Anterior cingulate cortex (tissue), 58 donors: Measurements from ENCODE around the gene UBE2S.
A peak's percentile ranks its signal among the peaks of the same experiment; 100 is the strongest.
"Not testable (repeated sequence)": the region's sequence is repeated elsewhere in the genome, so short reads cannot be mapped to it uniquely, and the experiment has no call there.

Experiments used
- DNase-seq, 58 donors: peaks; one replicate each; lab custom pipeline; 2025; lab: John Stamatoyannopoulos, UW

The UBE2S gene

DNA sequence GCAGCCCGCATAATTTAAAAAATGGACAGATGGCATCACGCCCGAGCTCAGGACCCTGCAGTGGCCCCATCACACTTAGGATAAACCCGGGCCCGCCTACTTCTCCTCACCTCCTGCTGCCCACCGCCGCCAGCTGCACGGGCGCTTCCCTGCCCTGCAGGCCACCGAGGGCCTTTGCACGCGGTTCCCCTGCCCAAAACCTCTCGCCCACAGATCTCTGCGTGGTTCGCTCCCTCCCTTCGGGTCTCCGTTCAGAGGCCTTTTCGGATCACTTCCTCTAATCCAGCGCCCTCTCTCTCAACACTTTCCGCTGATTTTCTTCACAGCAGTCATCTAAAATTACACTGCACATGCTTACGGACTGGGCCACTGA, 33.7 kb upstream of the UBE2S start:
- no peak for DNase-seq

DNA sequence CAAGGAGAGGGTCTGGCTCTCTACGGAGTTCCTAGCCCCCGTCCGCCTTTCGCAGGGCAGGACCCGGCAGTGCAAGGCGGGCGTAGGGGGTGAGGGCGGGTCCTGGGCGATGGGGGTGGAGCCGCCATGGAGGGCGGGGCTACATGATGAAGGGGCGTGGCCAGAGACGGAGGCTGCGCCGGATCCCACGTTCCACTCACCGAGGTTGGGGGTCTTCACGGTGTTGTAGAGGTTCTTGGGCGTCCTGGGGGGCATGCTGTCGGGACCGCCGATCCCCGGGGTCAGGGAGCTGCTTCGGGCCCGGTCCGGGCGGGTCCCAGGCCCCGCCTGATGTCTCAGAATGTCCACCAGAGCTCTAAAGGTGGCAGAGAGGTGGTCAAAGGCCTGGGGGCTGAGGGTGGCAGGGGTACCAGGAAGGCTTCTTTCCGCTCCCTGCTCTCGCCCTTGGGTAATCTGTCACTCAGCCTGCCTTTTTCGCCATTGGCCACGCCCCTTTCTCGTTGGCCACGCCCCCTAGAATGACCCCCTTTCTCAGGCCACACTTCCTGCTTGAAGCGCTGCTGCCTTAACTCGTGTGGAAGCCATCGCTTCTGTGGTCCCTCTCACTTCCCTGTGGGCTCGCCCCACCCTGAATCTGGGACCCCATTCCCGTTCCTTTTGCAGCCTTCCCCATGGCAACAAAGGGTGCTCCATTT, 33.0 kb upstream of the UBE2S start:
- DNase-seq, result no peak

DNA sequence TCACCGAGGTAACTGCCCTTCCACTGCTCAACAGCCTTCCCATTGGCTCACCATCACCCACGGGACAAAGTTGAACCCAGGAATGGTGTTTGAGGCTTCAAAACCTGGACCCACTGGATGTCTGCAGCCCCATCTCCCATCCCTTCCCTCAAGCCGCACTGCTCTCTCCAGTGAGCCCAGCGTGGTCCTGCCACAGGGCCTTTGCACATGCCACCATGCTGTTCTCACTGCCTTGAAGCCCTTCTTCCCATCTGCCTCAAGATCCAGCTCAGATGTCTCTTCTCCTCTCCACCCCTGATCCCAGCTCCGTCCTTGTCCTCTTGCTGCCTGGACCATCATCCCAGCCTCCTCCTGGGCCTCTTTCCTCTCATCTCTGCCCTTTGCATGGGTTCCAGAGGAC, 31.5 kb upstream of the UBE2S start:
- DNase-seq, result no peak

DNA sequence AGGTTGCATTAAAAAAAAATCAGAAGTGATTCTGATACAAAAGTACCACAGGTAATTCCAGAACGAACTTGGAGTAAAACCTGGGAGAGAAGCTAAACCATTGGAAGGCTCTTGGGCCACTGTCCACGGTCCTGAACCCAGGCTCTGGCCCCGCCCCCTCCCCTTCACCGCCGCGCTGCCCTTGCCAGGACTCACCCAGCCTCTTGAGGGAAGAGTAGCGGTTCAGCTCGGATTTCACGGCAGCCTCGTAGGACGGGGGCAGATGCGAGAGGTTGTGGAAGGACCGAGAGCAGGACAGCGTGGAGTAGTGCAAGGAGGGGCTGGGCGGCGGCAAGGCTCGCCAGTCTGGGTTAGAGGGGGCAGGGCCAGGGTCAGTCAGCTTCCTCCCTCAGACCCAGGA, 29.8 kb upstream of the UBE2S start:
- peak in 4 of 58 donors; percentile 15 to 44 (median 24) for DNase-seq

DNA sequence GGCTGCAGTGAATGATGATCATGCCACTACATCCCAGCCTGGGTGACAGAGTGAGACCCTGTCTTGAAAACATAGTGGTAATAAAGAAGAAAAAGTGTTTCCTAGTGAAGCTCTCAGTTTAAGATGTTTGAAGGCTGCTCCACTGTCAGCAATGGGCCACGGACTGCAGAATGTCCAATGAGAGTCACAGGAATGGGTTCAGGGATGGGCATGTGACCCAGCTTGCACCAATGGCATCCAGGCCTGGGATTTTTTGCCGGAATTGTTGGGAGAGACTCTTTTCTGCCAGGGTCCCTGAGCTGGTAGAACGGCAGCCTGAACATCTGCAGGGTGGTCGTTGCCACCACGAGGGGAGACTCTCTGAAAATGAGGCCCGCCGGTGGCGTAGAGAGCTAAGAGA, 29.3 kb upstream of the UBE2S start:
- no peak for DNase-seq

DNA sequence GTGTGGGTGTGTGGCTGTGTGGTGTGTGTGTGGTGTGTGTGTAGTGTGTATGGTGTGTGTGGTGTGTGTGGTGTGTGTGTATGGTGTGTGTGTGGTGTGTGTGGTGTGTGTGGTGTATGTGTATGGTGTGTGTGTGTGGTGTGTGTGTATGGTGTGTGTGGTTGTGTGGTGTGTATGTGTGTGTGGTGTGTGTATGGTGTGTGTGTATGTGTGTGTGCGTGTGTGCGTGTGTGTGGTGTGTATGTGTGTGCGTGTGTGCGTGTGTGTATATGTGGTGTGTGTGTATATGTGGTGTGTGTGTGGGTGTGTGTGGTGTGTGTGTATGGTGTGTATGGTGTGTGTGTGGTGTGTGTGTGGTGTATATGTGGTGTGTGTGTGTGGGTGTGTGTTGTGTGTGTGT, 27.4 kb upstream of the UBE2S start:
- DNase-seq, result no peak

DNA sequence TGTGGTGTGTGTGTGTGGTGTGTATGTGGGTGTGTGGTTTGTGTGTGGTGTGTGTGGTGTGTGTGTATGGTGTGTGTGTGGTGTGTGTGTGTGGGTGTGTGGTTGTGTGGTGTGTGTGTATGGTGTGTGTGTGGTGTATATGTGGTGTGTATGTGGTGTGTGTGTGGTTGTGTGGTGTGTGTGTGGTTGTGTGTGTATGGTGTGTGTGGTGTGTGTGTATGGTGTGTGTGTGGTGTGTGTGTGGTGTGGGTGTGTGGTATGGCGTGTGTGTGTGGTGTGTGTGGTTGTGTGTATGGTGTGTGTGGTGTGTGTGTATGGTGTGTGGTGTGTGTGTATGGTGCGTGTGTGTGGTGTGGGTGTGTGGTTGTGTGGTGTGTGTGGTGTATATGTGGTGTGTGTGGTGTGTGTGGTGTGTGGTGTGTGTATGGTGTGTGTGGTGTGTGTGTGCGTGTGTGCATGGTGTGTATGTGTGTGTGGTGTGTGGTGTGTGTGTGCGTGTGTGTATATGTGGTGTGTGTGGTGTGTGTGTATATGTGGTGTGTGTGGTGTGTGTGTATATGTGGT, 26.9 kb upstream of the UBE2S start:
- DNase-seq, result no peak

DNA sequence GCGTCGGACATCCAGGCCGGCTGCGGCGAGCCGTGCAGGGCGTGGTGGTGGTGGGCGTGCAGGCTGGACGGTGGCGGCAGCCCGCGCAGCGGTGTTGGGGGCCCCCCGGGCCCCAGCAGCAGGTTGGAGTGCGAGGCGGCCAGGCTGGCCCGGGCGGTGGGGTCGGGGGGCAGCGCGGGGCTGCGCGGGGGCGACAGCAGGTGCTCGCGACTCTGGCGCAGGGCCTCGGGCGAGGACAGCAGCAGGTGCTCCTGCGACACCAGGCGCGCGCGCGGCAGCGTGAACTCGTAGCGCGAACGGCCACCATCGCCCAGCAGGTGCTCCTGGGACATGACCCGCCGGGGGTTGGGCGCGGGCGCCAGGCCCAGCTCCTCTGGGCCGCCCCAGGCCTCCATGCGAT, 25.7 kb upstream of the UBE2S start:
- no peak for DNase-seq

DNA sequence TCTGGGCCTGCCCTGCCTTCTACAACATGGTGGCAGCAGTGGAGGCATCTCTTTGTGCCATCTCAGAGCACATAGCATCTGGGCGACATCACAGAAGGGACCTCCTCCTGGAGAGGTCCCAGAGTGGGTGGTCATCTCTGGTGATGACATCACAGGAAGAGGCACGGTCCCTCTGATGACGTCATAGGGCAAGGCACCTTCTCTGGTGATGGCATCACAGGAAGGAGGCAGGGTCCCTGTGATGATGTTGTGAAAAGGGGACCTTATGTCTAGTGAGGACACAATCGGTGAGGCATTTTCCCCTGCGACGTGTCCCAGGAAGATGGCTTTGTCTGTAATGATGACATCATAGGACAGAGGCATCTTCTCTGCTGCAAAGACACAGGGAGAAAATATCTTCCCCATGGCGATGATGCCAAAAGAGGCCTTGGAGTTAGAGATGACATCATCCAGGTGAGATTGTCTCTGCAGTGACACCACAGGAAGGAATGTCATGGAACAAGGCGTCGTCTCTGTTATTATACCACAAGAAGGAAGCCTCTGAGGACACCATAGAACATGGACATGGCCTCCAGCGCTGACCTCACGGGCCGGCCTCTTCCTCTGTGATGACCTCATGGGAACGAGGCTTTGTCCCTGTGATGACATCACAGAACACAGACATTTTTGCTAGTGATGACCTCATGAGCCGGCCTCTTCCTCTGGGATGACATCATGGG, 24.8 kb upstream of the UBE2S start:
- no peak for DNase-seq

DNA sequence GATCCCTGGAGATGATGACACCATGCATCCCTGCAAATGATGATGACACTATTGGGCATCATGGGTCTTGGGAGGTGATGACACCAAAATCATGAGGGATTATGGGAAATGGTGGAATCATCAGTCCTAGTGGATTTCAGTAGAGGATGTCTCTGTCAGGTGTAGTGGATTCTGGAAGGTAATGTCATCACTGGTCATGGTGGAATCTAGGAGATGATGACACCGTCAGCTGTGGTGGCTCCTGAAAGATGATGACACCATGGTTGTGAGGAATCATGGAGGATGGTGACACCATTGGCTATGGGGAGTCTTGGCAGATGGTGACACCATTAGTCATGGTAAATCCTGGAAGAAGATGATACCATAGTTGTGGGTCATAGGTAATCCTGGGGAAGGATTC, 23.6 kb upstream of the UBE2S start:
- no peak for DNase-seq

DNA sequence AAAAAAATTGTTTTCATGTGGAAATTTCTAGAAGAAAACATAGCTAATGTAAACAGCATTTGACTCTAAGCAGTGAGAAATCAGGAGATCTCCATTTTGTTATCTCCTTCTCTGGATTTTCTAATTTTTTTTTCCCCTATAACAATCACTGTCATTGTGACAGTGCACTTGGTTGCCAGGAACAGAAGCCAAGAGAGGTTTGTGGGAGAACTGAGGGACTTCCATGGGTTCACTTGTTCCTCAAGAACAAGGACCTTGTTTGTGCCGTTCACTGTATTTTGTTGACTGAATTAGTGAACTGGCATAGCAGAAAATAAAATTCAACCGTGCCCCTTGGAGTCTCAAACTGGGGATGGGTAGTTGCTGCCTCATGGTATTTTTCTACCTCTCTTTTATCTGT, 18.5 kb upstream of the UBE2S start:
- peak in 29 of 58 donors; percentile 8 to 90 (median 48) for DNase-seq

DNA sequence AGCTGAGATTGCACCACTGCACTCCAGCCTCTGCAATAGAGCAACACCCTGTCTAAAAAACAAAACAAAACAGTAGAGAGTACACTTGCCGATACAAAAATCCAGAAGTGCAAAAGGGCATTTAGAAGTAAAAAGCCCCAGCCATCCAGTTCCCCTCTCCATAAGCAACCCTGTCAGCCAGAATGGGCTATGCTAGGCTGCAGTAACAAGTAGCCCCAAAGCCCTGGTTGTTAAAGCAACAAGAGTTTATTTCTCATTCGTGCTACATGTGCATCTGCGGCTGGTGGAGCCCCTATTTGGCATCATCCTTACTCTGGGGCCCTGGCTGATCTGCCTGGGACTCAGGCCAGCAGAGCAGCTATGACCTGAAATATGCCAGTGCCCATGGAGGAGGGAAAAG, 16.9 kb upstream of the UBE2S start:
- no peak for DNase-seq

DNA sequence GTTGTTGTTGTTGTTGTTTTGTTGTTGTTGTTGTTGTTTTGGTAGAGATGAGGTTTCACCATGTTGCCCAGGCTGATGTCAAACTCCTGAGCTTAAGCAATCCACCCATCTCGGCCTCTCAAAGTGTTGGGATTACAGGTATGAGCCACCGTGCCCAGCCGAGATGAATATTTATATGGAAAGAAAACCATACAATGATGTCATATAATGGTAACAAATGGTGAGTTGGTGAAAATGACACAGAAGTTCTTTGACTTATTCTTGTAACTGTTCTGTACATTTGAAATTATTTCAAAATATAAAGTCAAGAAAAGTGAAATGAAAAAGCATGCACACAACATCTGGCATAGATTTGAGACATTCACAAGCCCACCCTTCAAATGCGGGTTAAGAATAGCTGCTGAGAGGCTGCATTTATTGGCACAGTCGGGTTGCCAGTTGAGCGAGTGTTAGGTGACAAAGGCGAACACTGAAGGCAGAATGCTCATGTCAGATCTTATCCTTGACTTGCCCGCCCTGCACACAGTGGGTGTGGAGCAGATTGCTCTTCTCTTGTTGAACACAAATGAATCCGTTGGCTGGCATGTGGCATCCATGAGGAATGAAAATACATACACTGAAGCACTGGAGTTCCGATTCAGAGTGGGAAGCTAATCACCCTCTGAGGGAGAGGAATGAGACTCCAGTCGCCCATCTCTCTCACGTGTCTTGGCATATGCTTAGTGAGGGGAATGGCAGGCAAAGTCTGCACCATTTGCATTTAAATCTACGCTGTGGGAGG, 15.8 kb upstream of the UBE2S start:
- DNase-seq, result peak in 3 of 58 donors; percentile 19 to 28 (median 19)

DNA sequence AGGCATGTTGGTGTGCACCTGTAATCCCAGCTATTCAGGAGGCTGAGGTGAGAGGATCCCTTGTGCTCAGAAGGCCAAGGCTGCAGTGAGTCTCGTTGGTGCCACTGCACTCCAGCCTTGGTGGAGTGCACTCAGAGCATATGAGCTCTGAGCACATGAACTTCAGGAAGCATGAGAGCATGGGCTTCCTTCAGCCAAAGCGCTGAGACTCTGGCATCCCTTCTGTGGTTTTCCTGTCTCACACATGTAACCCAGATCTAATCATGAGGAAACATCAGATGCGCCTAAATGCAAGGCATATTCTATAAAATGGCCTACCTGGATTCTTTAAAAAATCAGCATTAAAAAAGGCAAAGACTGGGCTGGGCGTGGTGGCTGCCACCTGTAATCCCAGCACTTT, 13.7 kb upstream of the UBE2S start:
- DNase-seq, result not testable (repeated sequence)

DNA sequence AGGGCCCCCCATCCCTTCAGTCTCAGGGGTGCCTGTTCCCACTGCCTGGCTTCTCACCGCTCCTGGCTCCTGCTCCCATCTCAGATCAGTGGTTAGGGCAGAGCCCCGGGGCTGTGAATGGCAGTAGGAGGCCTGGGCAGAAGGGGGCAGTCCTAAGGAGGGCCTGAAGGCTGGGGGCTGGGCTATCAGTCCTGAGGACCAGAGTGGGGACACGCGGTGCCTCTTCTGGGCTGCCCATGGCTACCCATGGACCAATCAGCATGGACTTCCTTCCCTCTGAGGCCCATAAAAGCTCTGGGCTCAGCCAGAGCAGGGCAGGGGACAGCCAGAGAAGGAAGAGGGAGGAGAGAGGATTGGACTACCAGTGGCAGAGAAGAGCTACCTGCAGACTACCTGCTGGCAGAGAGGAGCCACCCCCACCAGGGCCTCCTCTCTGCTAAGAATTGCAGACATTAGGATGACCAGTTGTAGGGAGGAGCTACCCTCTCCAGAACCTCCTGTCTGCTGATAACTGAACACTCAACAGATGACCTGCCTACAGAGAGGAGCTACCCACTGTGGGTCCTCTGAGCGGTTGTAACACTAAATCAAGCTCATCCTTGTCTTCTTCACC, 12.1 kb upstream of the UBE2S start:
- peak in 7 of 58 donors; percentile 16 to 50 (median 26) for DNase-seq

DNA sequence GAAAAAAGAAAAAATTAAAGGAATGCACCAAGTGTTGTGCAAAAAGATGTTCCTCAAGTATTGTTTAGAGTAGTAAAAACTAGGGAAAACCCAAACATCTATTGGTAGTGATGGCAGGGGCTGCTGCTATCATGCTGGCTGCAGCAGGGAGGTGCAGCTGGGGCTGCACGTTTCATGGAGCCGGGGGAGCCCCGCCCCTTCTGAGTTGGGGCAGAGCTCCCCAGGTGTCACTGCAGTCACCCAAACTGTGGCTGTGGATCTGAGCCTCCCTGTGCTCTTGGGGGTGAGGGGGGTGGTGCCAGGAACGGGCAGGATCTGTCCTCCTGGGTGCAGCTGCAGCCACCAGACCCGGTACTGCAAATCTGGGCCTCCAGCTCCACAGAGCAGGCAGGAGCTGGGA, 11.5 kb upstream of the UBE2S start:
- DNase-seq, result peak in 6 of 58 donors; percentile 9 to 50 (median 24)

DNA sequence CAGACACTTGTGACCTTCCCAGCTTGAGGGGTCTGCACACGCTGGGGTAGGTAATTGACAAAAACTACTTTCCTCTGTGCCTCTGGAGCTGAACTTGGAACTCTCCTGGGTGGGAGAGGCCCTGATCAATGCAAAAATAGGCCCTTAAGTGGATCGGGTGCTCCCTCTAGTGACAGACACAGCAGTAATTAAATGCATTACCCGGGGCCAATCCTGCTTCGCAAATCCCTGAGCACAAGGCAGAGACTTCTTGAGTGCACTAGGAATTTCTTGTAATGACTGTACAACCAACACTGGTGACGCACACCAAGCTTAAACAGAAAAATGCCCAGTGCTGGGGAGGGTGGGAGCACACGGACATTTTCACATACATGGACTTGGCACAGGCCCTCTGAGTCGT, 10.6 kb upstream of the UBE2S start:
- peak in 42 of 58 donors; percentile 7 to 76 (median 42) for DNase-seq

DNA sequence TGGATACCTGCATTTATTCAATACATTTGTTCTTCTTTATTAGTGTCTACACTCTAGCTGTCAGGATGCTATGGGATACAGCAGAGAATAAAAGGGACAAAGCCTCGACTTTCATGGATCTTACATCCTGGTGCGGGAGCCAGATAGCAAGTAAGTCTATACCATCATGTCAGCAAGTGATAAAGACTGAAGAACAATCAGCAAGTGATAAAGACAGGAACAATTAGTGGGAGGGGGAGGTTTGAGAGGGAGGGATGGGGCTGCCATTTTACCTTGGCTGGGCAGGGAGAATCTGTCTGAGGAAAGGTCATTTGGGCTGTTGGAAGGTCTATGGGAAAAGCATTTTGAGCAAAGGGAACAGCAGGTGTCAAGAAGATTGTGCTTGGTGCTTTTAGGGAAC, 2.6 kb upstream of the UBE2S start:
- DNase-seq, result no peak

DNA sequence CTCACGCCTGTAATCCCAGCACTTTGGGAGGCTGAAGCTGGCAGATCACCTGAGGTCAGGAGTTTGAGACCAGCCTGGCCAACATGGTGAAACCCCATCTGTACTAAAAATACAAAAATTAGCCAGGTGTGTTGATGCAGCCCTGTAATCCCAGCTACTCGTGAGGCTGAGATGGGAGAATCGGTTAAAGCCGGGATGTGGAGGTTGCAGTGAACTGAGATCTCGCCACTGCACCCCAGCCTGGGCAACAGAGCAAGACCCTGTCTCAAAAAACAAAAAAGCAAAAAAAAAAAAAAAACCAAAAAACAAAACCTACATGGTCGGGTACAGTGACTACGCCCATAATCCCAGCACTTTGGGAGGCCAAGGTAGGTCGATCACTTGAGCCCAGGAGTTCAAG, 1.6 kb upstream of the UBE2S start:
- DNase-seq, result not testable (repeated sequence)

DNA sequence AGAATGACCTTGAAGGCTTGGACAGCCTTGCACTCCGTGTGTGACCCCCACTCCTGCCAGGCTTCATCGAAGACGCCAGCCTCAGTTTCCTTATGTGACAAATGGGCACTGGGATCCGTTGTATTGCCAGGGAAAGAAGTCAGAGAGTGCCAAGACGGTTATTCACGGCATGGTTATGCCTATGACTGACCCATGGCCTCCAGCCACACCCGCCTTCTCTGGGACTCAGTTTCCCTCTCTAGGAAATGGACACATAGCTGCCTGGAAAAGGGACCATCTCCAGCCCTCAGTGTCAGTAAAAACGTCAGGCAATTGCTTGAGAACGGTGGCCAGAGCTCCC, 915 bp upstream of the UBE2S start:
- DNase-seq, result no peak
